H1 (cell line): Measurements from ENCODE around the gene ZHX3. TPM values are rescaled to one million over a fixed set of nuclear protein-coding genes. Genes with fewer than 3 reads are reported as not detected.

Experiments
- BRCA1 ChIP-seq: IDR thresholded peaks from 2 replicates; pipeline ENCODE4 v1.6.1; 2012; ENCODE audit warnings: low read depth, low read length, improper control_type of control experiment
- CEBPB ChIP-seq: IDR thresholded peaks from 2 replicates; pipeline ENCODE4 v1.6.1; 2012; ENCODE audit warnings: low read depth, low read length
- JUN ChIP-seq: IDR thresholded peaks from 2 replicates; pipeline ENCODE4 v1.6.1; 2011; ENCODE audit warnings: low read depth, mild to moderate bottlenecking, improper control_type of control experiment, low read length
- RBBP5 ChIP-seq: IDR thresholded peaks from 2 replicates; pipeline ENCODE4 v1.7.1; 2012; ENCODE audit warnings: low read depth, mild to moderate bottlenecking, inconsistent platforms, low read length, moderate library complexity, borderline replicate concordance
- SRF ChIP-seq: IDR thresholded peaks from 2 replicates; pipeline ENCODE4 v1.6.1; 2011; ENCODE audit warnings: mild to moderate bottlenecking, low read depth, low read length, moderate library complexity
- polyA plus RNA-seq, 7 experiments: library from polyadenylated mRNA; depleted of rRNA in 3 of 7; stranded (reverse) in 5 of 7; unstranded in 2 of 7; fragments of >200 nt in 5 of 7; fragments of 200-250 nt in 2 of 7; gene quantifications; 1 replicate in 5 of 7; 2 replicates in 1 of 7; 4 replicates in 1 of 7; pipeline versions ENCODE4 v1.2.1 to v1.2.3, GENCODE V29; 2011 to 2013; ENCODE audit warnings: missing spikeins in 2 of 7, mixed read lengths in 2 of 7
- total RNA-seq: library from RNA; stranded (reverse); fragmentation: NEBNext Ultra II Directional; extraction: Animal tissue kit (Norgen Biotek cat#: 25700); gene quantifications from 2 replicates; pipeline ENCODE4 v1.2.1, GENCODE V29; 2021

Gene ZHX3
- total and polyA plus RNA-seq, 2 of the 8 experiments (the other 6 are each of a cell fraction or from before 2014, with no cell fraction given) = 1.00 to 7.8 TPM

DNA sequence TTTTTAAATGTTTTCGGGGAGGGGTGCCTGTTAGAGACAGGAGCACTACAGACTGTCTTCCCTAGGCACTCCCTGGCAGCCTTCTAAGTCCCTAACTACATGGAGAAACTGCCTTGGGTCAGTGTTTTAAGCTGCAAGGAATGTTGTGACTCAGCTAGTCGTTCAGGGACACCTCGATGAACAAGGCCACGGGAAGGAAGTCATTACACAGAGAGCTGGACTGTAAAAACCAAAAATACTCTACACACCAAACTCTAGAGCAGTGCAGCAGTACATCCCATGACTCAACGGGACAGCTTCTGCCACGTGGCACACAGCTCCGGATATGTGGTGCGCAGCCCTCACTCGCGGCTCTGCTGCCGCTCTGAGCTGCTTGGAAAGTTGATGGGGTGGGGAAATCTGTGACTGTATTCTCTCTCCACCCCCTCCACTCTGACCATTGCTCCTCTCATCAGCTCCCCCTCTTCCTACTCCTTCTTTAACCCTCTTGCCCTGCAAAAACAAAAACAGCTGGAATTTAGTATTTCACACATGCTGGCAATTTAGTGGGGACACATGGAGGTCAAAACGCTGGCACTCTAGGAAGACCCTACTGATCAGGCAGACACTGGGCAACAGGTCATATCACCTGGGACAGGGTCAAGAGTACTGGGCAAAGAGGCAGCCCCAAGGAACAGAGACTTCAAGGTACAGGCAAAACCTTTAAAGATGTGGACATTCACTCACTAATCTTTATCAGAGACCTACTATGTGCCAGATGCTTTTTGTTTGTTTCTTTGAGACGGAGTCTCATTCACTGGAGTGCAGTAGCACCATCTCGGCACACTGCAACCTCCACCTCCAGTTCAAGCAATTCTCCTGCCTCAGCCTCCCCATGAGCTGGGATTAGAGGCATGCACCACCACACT lies 12.2 kb upstream of the ZHX3 start (continued):
- TF ChIP-seq JUN (no peak), SRF (no peak), BRCA1 (no peak), RBBP5 (no peak), CEBPB (no peak)
